Measurements from ENCODE around the gene COX19.

The COX19 gene

GRCh38 chr7:922334-923107 lies 52.8 kb downstream of the COX19 start:
- DNase-seq = peak; percentile 53

- DNase-seq = no peak
These were observed 53.6 kb downstream of the COX19 start for GRCh38 chr7:921581-922333.

GRCh38 chr7:921071-921461 lies 54.3 kb downstream of the COX19 start:
- DNase-seq = no peak

GRCh38 chr7:920351-921070 lies 54.8 kb downstream of the COX19 start:
- peak; percentile 49 for DNase-seq

- DNase-seq = peak; percentile 1
These were observed 55.4 kb downstream of the COX19 start for GRCh38 chr7:919924-920341.

- peak; percentile 0 for DNase-seq
These were observed 56.3 kb downstream of the COX19 start for GRCh38 chr7:919114-919442.

- DNase-seq = no peak
These were observed 56.8 kb downstream of the COX19 start for GRCh38 chr7:918441-919113.

- no peak for DNase-seq
These were observed 57.3 kb downstream of the COX19 start for GRCh38 chr7:918118-918425.

- DNase-seq = no peak
These were observed 57.9 kb downstream of the COX19 start for GRCh38 chr7:917255-918117.

- DNase-seq = no peak
These were observed 58.9 kb downstream of the COX19 start for GRCh38 chr7:916291-916941.

All from activated naive CD4-positive, alpha-beta T cell treated with Interleukin-2 at 50 U/mL for 16 hours (primary cell).